HG02798 (cell line): ENCODE measurements around the gene TMEM132D.
"Not testable (repeated sequence)": the region's sequence is repeated elsewhere in the genome, so short reads cannot be mapped to it uniquely, and the experiment has no call there.

Source experiments
- ATAC-seq: cut with Tn5 transposase; IDR thresholded peaks from one replicate; pipeline ENCODE4 v1.9.1; 2021; ENCODE audit warnings: mild to moderate bottlenecking; ENCODE audit not compliant: unreplicated experiment, poor library complexity

TMEM132D gene

DNA sequence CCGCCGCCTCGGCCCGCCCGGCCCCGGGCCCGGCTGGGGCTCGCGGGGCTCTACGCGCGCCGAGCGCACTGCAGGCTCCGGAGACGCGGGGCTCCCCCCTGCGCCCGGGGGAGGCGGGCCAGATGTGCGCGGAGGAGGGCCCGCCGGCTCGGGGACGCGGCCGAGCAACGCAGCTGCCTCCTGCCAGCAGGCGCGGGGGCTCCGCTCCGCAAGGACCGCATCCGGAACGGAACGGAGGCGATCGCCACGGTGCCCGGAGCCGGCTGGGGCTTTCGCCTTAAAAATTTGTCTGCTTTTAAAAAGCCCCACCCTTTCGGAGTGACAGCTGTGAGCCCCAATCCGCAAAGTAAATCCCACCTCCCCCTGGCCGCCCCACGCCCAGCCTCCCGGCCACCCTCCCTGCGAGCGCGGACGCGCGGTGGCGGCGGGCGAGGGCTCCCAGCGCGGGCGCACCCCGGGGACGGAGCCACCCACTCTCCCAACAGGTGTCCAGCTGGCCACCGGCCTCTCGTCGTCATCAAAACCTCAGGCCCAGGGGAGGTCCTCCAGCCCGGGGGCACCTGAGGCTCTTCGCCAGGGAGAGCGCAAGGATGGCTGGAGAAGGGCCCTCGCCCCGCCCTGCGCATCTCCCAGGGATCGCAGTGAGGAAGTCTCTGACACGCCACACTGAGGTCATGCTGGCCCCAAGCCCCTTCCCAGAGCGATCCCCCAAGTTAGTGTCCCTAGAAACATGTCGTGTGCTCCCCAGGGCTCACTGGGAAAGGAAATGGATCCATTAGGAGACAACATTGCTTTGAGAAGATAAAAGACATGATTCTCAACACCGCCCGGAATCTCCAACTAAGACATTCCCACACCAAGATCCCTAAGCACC lies at the start of gene TMEM132D:
Gene TMEM132D (minus strand): TSS at position 70 of the 874 bp plus-strand sequence.
- no peak for ATAC-seq

DNA sequence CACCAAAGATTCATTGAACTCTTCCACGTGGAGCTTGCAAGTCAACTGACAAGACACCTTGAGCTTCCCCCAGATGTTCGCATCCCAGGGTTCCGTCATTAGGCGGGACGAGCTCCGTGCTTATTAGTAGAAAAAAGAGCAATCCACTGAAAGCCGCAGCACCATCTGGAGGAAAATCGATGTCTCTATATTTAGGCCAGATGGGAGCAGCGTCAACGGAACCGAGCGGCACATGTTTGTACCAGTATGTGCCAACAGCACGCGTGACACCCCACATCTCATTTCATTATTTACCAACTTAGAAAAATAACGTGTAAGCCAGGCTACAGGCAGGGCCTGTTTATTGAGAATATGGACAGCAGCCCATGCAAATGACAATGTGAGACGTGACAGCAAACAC lies 45.8 kb upstream of the TMEM132D start:
- no peak for ATAC-seq

DNA sequence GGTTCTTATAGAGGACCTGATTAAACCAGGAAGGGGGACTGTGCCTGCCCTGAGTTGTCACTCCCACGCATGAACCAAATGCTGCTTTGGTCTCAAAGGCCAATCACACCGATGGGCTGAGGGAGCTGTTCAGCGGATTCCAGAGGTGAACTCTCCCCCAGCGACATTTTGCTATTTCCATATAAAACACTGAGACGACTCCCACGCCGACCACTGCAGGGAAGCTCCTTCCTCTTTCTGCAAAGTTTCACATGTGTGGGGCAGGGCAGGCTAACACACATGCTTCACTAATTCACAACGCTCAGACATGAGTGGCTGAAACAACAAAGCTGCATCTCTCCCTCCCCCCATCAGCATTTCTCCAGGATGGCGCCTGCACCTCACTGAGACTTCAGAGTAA lies 37.8 kb upstream of the TMEM132D start:
- no peak for ATAC-seq

DNA sequence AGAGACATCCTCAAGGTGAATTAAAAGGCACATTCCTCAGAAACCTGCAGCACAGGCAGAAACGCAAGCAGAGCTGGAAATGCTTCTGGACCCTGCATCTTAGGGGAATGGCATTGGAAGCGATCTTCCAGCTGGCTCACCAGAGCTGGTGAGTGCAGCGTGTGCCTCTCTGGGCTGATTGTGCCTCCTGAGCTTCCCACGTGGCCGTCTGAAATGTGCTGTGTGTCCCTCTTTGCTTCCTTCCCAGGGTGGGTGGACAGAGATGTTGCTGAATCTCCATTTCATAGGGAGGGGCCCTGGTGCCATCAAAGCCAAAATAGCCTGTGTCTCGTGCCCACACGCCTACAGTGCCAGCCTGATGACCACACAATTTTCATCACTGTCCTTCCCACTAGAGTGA lies 34.3 kb upstream of the TMEM132D start:
- no peak for ATAC-seq

DNA sequence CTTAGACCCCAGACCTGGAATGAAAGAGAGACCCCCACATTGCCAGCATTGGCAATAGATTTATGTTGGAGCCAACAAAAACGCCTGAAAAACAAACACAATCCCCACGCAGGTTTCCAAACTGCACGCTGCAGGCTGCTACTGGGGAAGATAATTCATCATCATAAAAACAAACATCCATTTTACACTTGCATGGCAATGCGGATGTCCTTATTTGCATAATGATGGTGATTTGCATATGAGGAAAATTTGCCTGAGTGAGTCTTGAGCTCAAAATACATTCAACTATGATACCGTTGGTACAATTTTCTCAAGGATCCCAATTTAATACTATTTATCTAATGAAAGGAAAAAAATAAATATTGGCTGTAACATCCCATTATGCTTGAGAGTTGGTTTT lies 33.6 kb upstream of the TMEM132D start:
- no peak for ATAC-seq

DNA sequence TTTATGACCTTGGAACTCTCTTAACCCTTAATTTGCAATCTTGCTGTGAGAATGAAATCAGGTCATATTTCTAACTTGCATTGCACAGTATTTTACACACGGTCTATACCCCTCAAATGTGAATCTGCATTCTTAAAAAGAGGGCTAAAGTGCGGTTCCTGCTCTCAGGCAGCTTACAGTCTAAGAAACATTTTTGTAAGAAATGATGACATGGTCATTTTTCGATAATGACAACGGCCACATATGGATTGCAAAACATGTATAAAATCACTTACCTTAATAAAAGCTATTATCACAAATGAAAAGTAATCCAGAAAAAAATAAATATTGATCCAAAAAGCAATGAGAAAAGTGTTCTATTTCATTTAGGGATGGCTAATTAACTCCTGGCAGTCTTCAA lies 24.8 kb upstream of the TMEM132D start:
- ATAC-seq: no peak

DNA sequence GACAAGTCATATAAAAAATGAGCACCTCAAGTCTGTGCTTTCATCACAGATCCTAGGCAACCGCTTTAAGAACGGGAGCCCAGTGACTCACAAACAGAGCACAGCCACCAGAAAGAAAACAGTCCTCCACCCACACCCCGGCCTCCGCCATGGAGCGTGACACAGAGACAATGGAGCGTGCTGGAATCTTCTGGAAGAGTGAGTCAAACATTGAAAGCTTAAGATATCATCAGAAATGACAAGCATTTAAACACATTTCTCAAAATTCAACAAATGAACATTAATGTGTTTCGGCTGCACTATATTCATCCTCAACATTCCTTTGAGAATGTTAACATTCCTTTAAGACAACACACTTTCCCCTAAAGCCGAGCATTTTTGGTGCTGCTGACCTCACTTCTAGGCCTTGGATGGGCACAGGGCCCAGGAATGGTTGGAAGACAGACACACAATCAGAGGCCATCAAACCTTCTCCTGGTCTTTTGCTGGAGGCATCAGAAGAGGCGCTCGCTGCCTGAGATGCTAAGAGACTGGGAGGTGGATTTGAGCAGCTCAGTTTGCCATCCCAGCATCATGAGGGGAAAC lies 23.6 kb upstream of the TMEM132D start:
- ATAC-seq: no peak

DNA sequence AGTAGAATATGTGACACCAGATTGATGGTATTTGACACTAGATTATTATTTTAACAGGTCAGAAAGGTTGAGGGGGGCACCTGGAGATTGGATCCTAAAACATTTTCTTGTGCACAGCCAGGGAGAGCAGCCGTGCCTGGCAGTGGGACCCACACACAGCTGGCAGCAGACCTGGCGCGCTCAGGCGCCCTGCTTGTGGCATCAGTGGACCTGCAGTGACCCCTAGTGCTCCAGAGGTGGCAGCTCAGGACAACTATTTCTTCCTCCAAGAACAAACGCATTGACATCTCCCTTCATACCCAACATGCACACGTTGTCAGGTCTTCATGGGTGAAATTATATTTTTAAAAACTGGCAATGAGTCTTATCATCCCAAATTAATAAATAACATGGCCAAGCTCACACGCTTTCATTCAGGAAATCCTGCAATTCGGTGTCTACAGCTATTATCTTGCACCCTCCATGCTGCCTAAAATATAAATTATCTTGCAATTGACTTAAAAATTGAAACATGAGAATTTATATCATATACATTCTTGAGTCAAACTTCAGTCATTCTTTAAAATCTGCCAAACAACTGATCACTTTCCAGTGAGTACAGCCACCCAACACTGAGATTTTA lies 7.7 kb upstream of the TMEM132D start:
- peak; percentile 79 for ATAC-seq

DNA sequence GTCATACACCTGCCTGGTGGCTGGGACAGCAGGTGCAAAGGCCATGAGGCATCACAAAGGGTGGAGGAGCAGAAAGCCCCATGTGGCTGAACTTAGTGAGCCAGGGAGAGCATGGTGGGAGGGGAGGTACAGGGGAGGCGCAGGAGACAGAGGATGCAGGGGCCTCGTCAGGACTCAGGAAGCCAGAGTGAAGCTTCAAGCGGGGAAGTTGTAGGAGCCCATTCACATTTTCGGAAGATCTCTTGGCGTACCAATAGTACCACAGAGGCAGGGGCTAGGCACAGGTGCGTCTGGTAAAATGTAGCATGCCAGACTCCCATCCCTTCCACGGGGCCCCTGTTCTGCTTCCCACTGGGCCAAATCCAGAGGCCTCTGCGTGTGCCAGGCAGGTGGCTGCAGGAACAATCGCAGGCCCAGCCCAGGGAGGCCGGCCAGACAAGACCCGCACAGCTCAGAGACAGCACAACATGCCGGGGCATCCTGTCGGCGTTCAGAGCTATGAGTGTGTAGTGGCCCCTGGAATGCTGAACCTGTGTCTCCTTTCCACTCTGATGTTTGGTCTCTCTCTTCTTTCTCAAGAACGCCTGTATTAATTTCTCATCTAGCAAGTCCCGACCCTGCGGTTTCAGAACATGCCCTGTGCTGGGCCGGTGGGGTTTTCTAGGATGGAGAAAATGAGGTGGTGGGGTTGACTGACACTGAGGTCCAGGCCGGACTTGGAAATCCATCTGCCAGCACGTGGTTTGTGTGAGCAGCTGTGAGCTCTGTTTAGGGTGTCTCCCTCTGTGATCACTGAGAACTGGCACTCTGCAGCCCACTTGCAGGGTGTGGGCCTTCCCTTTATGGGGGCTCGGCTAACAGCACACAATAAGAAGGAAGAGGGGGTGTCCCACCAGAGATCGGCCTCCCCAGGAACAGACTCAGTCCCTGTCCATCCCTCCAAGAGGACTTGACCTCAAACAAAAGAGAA lies 5.5 kb upstream of the TMEM132D start:
- no peak for ATAC-seq

DNA sequence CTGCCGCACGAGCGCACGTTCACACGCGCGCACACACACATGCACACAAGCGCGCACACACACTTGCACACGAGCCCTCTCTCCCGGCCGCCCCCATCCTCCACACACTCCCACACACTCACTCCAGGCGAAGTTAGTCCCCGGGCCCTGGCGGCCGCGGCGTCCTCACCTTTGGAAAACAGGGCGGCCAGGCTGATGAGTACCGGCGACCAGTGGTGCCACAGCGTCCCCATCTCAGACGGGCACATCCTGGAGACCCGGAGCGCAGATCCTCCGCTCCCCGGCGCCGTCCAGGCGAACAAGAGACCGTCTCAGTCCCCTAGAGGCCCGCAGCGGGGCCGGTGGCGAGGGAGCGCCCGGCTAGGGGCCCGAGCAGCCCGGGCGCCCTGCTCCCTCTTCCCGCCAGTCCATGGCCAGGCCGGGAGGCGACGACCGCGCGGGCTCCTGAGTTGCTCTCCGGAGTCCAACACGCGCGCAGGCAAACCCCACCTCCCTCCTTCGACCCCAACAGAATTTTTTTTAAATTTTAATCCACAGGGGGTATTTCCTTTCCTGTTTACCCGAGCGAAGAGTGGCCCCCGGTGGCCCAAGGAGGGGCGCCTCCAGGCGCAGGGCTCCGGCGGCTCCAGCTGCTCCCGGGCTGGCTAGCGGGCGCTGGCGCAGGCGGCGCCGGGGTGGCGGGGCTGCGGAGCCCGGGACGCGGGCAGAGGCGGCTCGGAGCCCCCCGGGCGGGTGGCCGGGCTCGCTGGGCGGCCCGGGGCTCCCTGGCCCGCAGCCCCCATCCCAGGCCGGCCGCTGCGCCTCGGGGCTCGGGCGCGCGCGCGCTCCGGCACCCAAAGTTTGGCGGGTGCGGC lies 506 bp downstream of the TMEM132D start:
- ATAC-seq: no peak

DNA sequence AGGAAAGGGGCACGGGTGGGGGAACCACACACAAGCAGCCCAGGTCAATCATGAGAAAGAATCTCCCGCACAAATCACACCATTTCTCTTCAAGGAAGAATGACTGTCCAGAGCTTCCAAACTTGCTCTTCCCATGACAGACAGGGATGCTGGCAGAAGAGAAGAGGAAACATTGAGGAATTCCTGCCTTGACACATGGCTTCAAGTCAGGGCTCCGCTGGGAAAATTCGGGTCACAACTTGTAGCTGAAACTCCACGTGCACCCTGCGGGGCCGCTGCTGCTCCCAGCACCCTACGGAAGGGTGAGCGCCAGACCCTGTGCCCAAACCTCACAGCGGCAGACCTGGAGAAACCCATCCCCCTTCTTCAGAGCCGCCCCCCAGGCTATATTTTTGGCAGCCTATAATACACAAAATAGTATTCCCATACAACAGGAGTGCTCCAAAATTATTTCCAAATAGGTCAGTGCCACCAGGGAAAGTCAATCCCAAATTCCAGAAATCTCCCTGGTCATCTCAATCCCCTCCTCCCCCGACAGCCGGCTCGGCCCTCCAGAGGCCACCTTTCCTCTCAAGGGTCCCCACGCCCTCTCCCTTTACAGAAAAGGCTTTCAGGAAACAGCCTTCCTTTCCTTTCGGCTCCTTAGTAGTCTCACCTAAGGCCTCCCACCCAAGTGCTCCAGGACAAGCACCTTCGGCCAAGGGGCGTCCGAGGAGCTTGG lies 1.3 kb downstream of the TMEM132D start:
- no peak for ATAC-seq

DNA sequence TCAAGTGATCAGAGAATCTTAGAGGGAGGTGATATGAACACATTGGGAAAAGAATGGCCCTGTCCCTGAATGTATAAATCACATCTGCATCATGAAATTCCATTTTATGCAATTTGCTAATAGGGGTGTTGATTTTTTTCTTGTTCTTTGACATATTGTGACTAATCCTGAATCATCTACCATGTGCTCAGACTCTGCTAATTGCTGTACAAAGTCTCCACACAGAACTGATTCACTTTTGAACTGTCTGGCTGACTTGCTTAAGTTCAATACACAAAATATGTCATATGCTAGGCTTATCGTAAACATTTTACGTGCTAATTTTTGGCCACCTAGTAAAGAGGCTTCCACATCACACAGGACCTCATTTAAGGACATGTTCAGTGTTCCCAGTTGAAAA lies 2.6 kb downstream of the TMEM132D start:
- ATAC-seq: no peak

DNA sequence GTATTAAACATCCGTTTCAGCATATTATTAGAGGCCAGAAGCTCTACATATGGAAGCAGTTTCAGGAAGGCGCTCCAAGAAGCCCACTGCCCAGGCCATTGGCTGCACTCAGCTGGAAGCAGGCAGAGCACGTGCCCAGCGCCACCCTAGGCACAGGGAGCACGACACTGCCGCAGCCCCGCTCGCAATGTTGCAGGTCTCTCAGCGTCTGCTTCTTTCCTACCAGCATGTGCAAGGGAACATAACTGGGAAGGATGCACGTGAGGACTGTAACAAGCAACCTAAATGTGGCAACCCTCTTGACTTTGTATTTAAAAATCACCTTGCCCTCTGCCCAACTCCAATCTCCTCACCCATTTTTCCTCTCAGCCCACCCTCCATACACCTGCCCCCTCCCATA lies 3.5 kb downstream of the TMEM132D start:
- ATAC-seq: no peak

DNA sequence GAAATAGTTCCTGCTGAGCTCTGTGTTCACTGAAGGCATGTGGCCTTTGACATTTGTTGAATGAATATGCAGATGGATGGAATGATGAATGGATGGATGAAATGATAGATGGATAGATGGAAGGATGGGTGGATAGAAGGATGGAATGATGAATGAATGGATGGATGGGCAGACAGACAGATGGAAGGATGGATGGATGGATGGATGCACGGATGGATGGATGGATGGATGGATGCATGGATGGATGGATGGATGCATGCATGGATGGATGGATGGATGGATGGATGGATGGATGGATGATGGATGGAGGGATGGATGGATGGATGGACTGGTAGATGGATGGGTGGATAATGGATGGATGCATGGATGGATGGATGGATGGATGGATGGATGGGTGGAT lies 4.8 kb downstream of the TMEM132D start:
- ATAC-seq: not testable (repeated sequence)

DNA sequence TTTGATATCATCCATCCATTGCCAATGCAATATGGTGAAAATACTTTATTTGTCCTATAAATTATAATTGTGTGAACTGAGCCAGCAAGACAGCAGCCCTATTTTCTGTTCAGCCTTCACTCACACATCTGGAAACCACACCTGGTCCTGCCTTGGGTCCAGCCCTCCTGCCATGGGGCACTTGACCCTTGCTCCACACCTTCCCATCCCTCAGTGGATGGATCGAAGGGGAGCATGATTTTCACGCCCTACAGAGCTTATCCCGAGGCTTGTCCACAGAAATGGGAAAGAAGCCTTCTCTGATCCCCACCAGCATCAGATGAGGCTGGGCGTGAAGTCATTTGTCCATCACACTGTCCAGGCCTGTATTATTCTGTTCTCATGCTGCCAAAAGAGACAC lies 10.1 kb downstream of the TMEM132D start:
- no peak for ATAC-seq

DNA sequence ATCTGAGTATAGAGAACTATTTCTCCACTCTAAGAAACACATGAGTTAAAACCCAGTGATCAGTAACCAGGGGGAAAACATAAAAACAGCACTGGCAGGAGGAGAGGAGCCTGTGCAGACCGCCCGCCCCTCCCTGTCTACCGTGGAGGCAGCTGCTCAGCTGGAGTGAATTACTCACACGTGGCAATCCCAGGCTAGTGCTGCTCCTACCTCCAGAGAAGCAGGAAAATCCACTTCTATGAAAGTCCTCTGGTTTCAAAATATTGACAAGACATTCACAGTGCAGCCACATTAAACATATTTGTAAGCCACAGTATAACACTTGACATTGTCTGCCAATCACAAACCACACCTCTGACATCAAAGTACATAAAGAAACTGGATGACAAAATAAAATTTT lies 16.7 kb downstream of the TMEM132D start:
- no peak for ATAC-seq

DNA sequence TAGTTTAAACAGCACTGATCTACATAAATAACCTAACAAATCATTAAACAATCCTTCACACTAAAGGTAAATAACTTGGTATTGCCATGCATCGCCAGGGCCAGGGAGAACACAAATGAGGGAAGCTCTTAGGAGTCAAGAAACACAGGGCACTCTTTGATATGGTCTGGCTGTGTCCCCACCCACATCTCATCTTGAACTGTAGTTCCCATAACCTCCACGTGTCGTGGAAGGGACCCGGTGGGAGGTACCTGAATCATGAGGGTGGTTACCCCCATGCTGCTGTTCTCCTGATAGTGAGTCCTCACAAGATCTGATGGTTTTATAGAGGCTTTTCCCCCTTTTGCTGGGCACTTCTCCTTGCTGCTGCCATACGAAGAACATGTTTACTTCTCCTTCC lies 17.3 kb downstream of the TMEM132D start:
- no peak for ATAC-seq

DNA sequence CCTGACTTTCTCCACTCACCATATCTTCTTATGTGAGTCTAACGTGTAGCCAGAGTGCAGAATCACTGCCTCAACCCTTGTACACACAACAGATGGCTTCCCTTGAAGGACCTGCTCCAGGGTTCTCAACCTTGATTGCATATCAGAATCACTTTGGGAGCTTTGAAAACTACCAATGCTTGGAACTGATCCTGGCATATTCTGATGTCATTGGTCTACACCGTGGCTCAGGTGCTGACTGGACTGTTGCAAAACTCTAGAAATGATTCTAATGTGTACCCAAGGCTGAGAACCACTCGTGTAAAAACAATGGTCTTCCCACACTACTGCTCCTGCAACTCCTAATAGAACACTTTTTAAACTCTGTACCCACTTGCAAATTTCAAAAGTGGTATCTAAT lies 18.5 kb downstream of the TMEM132D start:
- no peak for ATAC-seq

DNA sequence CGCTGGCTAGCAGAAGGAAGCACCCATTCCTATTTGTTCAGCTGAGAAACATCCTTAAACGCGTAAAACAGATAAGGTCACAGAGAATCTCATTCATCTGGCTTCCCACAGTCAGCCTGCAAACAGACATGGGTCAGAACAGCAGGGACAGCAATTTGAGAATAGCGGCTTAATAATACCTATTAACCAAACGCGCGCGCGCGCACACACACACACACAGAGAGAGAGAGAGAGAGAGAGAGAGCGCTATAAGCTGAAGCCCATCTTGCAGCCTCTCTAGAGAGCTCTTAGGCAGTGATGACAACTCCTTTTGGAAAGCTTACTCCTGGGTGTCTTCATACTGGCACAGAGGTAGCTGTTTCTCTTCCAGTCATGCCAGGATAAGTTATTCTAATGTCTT lies 26.4 kb downstream of the TMEM132D start:
- ATAC-seq: no peak
